ENCODE results near the gene NTSR2. TPM values are rescaled to one million over a fixed set of nuclear protein-coding genes. Genes with fewer than 3 reads are reported as not detected.

NTSR2 gene
- total RNA-seq, 2 experiments from 2014 or later, result not detected

DNA sequence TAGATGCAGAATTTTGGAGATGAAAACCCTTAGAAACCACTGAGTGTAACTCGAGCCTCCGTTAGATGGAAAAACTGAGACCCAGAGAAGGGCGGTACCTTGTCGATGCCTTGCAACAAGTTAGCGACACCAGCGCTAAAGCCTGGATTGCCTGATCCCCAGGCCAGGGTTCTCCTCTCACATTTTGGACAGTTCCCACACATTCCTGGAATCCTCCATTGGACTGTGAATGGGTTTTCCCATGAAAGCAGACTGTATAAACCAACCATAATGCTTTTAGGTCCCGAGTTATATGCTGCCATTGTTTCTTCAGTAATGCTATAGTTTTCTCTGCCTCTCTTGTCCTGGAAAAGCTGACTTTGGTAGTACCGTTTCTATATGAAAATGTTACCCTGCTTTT, 39.3 kb upstream of the NTSR2 start:
- H3K36me3 Mint-ChIP-seq, result no peaks in the 10 kb centered on the region
- H3K4me3 Mint-ChIP-seq, result no peak overlapping the region
- DNase-seq, result no peak
- H3K27ac Mint-ChIP-seq, result no peak overlapping the region
- peaks cover 4% of the 10 kb centered on the region for H3K4me1 Mint-ChIP-seq
- no peak for ATAC-seq (ENCODE audit: low read depth)
- POLR2A ChIA-PET, result no interaction called here
- H3K9me3 Mint-ChIP-seq, result peaks cover 4% of the 10 kb centered on the region
- peaks cover 12% of the 10 kb centered on the region for H3K27me3 Mint-ChIP-seq

DNA sequence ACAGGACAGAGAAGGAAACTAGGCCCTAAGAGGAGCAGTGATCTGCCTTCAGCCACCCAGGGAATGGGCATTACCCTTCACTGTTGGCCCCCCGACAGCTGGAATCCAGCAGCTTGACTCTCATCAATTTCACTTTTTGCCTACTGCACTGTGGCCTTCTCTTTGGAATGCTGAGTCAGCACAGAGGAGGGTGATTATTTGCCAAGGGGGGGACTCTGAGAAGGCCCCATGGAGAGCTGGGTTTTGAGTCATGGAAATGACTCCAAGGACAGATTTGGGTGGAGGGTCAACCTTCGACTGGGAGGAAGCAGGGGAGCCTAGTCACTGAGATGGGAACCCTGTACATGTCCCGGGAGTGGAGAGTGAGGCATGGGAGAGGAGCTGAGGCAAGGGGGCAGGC, 38.1 kb upstream of the NTSR2 start:
- no peak for ATAC-seq (ENCODE audit: low read depth)
- H3K9me3 Mint-ChIP-seq, result peaks cover 4% of the 10 kb centered on the region
- peaks cover 4% of the 10 kb centered on the region for H3K4me1 Mint-ChIP-seq
- DNase-seq, result no peak
- no peak overlapping the region for H3K27ac Mint-ChIP-seq
- no peak overlapping the region for H3K4me3 Mint-ChIP-seq
- peaks cover 12% of the 10 kb centered on the region for H3K27me3 Mint-ChIP-seq
- H3K36me3 Mint-ChIP-seq, result no peaks in the 10 kb centered on the region
- POLR2A ChIA-PET, result no interaction called here

DNA sequence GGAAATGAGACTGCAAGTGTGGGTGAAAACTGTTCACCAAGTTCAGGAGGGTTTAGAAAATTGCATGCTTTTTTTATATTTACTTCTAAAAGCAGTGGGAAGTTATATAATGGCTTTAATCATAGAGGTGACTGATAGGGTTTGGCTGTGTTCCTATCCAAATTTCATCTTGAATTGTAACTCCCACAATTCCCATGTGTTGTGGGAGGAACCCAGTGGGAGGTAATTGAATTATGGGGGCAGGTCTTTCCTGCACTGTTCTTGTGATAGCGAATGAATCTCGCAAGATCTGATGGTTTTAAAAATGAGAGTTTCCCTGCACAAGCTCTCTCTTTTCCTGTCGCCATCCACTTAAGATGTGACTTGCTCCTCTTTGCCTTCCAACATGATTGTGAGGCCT, 35.7 kb upstream of the NTSR2 start:
- peaks cover 4% of the 10 kb centered on the region for H3K4me1 Mint-ChIP-seq
- H3K27me3 Mint-ChIP-seq, result peaks cover 9% of the 10 kb centered on the region
- DNase-seq (no peak), ATAC-seq (ENCODE audit: low read depth) (no peak)
- H3K4me3 Mint-ChIP-seq, result no peak overlapping the region
- peaks cover 4% of the 10 kb centered on the region for H3K9me3 Mint-ChIP-seq
- POLR2A ChIA-PET, result no interaction called here
- no peaks in the 10 kb centered on the region for H3K36me3 Mint-ChIP-seq
- H3K27ac Mint-ChIP-seq, result no peak overlapping the region

DNA sequence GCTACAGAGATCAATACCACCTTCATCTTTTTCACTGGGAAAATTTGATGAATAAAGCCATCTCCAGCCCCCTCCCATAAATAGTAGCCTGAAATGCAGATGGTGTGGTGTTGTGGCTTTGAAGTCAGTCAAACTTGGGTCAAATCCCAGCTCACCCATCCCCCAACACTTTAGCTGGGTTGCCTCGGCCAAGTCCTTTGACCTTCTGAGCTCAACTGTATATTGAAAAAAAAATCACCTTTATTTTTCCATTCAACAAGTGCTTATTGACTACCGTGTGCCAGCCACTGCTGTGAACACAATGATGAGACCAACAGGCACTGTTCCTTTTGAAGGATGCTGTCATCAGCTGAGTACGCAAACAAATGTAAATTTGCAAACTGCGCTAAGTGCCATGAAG, 35.1 kb upstream of the NTSR2 start:
- no peaks in the 10 kb centered on the region for H3K36me3 Mint-ChIP-seq
- peaks cover 9% of the 10 kb centered on the region for H3K27me3 Mint-ChIP-seq
- H3K9me3 Mint-ChIP-seq, result peaks cover 4% of the 10 kb centered on the region
- no peak overlapping the region for H3K27ac Mint-ChIP-seq
- ATAC-seq (ENCODE audit: low read depth), result no peak
- POLR2A ChIA-PET, result no interaction called here
- no peak overlapping the region for H3K4me3 Mint-ChIP-seq
- no peak for DNase-seq
- peaks cover 4% of the 10 kb centered on the region for H3K4me1 Mint-ChIP-seq

DNA sequence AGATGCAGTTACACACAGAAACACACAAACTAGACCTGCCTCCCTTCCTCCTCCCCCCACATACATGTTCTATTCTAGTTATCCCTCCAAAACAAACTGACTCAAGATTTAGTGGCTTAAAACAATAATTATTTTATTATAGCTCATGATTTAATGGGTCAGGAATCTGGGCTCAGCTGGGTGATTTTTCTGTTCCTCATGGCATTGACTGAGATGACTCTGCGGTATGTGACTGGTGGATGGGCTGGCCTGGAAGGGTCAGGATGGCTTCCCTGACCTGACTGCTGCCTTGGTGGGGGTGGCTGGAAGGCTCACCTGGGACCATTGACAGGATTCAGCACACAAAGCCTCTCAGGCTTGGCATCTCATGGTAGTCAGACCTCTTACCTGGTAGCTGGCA, 33.7 kb upstream of the NTSR2 start:
- Mint-ChIP-seq H3K4me1 (peaks cover 4% of the 10 kb centered on the region), H3K36me3 (no peaks in the 10 kb centered on the region), H3K27me3 (peaks cover 12% of the 10 kb centered on the region), H3K9me3 (peaks cover 4% of the 10 kb centered on the region), H3K4me3 (no peak overlapping the region), H3K27ac (no peak overlapping the region)
- ATAC-seq (ENCODE audit: low read depth) (no peak), DNase-seq (no peak)
- POLR2A ChIA-PET, result no interaction called here

DNA sequence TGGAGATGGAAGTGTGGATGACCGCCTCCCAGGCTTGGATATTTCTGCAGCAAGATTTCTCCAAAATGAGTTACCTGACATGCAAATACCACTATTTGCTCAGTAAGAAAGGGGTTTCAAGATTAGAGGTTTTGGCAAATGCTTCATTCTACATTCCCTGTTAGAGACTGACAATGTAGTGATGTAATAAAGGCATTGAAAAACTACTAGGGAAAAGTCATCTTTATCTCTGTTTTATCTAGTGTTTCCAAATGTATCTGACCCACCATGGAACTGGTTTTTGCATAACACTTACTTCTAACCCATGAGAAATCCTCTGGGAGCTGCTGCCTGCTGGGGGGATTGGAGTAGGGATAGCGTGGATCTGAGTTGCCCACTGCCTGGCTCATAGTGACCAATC, 33.0 kb upstream of the NTSR2 start:
- POLR2A ChIA-PET, result no interaction called here
- H3K4me3 Mint-ChIP-seq, result no peak overlapping the region

DNA sequence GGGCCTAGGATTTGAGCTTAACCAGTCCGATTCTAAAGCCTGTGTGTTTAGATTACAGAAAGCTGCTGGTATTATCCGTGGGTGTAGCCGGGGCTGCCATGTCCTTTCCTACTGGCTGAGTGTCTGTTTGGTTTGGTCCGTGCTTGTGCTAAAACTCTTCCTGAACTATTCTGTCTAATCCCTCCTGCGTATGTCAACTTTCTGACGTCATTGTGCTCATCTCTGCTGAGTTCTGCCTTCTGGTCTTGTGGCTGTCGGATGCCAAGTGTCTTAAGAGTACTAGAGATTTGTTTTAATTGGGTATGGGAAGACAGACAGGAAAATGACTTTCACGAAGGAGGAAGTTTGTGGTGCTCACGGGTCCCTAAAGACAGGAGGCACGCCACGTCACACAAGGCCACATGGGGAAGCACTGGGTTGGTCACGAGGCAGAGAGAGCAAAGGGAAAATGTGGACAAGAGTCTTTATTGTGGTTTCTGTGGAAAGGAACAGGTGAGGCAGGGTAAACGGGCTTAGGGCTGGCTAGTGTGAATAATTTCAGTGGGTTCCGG, 31.8 kb upstream of the NTSR2 start:
- ATAC-seq (ENCODE audit: low read depth), result peak; percentile 27
- no peaks in the 10 kb centered on the region for H3K36me3 Mint-ChIP-seq

More for the DNA sequence above, 33.0 kb upstream of the NTSR2 start:
- no peak overlapping the region for H3K27ac Mint-ChIP-seq
- H3K4me1 Mint-ChIP-seq, result peaks cover 4% of the 10 kb centered on the region
- peaks cover 4% of the 10 kb centered on the region for H3K9me3 Mint-ChIP-seq
- no peak for ATAC-seq (ENCODE audit: low read depth)
- no peak for DNase-seq
- H3K27me3 Mint-ChIP-seq, result peaks cover 12% of the 10 kb centered on the region
- H3K36me3 Mint-ChIP-seq, result no peaks in the 10 kb centered on the region

DNA sequence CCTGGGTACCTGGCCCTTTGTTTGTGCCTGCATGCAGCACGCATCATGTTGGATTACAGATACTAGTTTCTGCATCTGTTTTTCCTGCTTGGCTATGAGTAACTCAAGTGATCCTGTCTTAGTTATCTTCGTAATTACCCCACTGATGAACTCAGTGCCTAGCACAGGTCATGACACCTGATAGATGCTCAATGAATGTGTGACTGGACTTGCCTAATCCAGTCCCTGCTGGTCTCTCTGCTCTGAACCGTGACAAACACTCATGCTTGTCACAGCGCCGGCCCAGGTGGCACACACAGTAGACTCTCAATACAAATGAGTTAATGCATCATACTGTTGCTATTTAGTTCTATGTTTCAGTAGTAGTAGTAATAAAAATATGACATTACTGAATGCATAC, 31.2 kb upstream of the NTSR2 start:
- DNase-seq, result no peak
- Mint-ChIP-seq H3K4me3 (no peak overlapping the region), H3K9me3 (peaks cover 2% of the 10 kb centered on the region), H3K27ac (no peak overlapping the region), H3K4me1 (peaks cover 4% of the 10 kb centered on the region), H3K36me3 (no peaks in the 10 kb centered on the region), H3K27me3 (peaks cover 9% of the 10 kb centered on the region)
- POLR2A ChIA-PET, result no interaction called here
- no peak for ATAC-seq (ENCODE audit: low read depth)

More for the DNA sequence above, 31.8 kb upstream of the NTSR2 start:
- Mint-ChIP-seq H3K4me1 (peaks cover 4% of the 10 kb centered on the region), H3K27me3 (peaks cover 9% of the 10 kb centered on the region), H3K27ac (no peak overlapping the region), H3K9me3 (peaks cover 4% of the 10 kb centered on the region), H3K4me3 (no peak overlapping the region)
- POLR2A ChIA-PET, result no interaction called here
- no peak for DNase-seq

DNA sequence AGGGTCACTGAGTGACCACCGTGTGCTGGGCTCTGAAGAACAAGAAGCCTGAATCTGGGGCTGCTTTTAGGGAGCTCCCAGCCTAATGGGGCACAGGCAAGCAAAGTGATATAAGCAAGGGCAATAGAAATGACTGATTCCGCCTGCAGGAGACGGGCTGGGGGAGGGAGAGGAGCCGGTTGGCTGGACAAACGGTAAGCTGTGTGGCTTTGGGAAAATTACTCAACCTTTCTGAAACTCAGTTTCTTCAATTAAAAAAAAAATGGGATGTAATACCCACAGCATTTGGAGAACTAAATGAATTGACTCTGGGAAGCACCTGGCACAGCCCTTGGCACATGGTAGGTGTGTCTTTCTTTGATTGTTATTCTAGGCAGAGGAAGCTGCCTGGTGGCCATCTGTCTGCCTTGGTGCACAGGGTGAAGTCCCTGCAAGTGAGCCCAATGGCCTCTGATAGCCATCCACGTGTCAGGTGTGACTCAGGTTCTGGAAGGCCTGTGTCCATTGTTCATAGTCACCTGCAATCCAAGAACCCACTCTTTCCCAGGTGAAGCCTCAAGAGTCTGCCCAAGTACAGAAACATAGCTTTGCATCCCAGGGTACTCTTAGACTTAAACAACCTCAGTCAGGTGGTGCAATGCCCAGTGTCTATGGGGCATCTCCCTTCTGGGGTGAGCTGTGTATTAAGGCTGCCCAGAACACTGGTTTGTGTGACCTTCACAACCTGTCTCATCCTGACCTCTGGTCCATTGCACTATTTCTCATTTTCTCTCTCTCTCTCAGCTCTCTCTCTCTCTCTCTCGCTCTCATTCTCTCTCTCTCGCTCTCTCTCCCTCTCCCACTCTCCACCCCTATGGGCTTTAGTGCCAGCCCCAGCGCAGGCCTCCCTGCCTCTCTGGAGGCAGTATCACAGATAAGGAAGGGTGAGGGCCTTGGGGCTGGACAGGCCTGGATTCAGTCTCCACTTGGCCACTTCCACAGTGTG, 30.0 kb upstream of the NTSR2 start:
- peaks cover 9% of the 10 kb centered on the region for H3K27me3 Mint-ChIP-seq
- ATAC-seq (ENCODE audit: low read depth), result no peak
- POLR2A ChIA-PET, result no interaction called here

DNA sequence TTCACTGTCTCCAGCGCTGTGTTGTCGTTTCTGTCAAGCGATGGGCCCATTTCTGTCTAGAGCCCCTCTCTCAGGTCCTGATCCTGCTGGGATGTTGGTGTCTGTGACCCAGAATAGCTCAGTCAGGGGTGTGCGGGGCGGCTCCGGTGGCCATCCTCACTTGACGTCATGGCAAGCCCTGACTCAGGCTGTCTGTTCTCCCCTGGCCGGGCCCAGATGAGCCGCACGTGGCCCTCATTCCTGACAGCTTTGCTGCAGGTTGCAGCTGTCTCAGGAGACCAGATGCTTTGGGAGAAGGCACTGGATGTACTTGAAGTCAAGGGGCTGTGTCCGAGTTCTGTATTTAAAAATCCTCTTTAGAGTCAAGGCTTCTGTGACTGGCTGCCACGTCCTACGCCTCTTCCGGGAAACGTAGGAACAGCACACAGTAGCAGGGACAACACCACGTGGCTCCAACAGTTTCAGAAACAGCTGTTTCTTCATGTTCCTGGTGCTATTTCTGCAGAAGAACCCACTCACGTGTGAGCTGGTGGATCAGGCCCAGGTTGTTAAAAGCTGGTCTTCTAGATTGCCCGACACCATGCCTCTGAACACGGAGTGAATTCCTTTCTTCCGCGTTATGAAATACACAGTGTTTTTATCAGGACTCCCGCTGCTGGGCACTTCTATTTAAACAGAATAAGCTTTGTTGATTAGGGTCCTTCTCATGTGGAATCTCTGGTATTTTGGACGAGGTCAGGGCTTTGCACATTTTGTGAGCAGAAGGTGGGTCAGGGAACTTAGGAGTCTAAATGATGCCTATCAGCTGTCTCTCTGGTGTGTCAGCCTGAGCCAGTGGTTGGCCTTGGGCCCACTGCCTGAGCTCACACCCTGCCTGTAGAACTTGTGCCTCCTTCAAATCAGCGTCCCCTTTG, 28.3 kb upstream of the NTSR2 start:
- H3K27ac Mint-ChIP-seq, result no peak overlapping the region
- POLR2A ChIA-PET, result no interaction called here
- DNase-seq (no peak), ATAC-seq (ENCODE audit: low read depth) (no peak)
- no peaks in the 10 kb centered on the region for H3K9me3 Mint-ChIP-seq
- no peak overlapping the region for H3K4me3 Mint-ChIP-seq
- H3K36me3 Mint-ChIP-seq, result no peaks in the 10 kb centered on the region
- peaks cover 9% of the 10 kb centered on the region for H3K27me3 Mint-ChIP-seq
- H3K4me1 Mint-ChIP-seq, result no peaks in the 10 kb centered on the region

More for the DNA sequence above, 30.0 kb upstream of the NTSR2 start:
- no peak for DNase-seq
- Mint-ChIP-seq H3K4me3 (no peak overlapping the region), H3K9me3 (no peaks in the 10 kb centered on the region), H3K36me3 (no peaks in the 10 kb centered on the region), H3K4me1 (no peaks in the 10 kb centered on the region), H3K27ac (no peak overlapping the region)

DNA sequence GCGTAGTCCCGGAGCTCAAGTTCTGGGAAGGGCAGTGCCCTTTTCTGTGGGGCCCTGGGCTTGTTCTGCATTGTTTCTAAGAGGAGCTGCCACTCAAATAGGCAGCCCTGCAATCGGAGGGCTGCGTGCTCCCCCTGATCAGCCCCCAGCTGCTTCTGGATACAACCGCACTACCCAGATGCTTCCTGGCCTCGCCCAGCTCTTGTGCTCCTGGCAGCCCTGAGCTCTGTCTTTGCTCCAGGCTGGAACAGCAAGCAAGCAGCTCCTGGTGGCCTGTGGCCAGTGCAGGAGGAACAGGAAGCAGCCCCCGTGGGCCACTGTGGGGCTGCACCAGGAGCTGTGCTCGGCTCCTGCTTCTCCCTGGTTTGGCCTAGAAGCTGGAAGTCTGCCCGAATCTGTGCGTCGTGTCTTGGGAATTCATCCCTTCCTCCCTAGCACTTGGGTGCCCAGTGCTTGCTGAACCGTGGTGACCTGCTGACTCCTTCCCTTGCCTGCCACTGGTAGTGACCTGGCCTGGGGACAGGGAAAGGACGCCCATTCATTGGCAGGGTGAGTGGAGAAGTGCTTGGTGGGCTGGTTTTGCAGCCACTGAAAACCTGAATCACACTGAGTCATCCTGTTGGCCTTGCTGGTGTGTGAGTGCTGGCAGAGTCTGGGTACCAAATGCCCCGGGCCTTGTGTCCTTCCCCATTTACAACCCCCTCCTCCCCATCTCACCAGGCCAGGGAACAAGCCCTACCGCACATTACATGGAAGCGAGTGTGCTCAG, 27.3 kb upstream of the NTSR2 start:
- DNase-seq (no peak), ATAC-seq (ENCODE audit: low read depth) (no peak)
- Mint-ChIP-seq H3K36me3 (no peaks in the 10 kb centered on the region), H3K27ac (no peak overlapping the region), H3K4me3 (no peak overlapping the region), H3K9me3 (no peaks in the 10 kb centered on the region), H3K27me3 (peaks cover 9% of the 10 kb centered on the region), H3K4me1 (peaks cover 3% of the 10 kb centered on the region)
- POLR2A ChIA-PET, result no interaction called here

DNA sequence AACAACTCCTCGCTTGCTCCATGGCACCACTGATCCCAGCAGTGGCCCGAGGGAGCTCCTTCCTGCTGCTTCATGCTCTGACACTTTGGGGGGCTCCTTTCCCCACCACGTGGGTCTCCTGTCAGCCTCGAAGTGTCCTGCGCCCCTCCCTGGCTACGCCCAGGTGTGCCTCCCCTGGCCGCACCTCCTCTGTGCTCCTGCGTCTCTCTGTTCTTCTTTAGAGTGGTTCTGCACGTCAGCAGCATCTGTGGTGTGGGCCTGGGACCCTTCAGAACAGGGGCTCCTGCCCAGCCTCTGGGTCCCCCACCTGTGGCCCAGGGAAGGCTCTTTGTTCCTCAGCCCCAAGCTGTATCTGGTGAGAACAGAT, 26.7 kb upstream of the NTSR2 start:
- Mint-ChIP-seq H3K9me3 (no peaks in the 10 kb centered on the region), H3K4me3 (no peak overlapping the region), H3K36me3 (no peaks in the 10 kb centered on the region), H3K27ac (no peak overlapping the region), H3K27me3 (peaks cover 9% of the 10 kb centered on the region), H3K4me1 (peaks cover 3% of the 10 kb centered on the region)
- POLR2A ChIA-PET, result interaction anchor here (1.4 kb wide), 1 partner anchor 49 kb away, joined by 6 read pairs; the partner anchor contains the start of gene LPIN1
- DNase-seq (no peak), ATAC-seq (ENCODE audit: low read depth) (no peak)

DNA sequence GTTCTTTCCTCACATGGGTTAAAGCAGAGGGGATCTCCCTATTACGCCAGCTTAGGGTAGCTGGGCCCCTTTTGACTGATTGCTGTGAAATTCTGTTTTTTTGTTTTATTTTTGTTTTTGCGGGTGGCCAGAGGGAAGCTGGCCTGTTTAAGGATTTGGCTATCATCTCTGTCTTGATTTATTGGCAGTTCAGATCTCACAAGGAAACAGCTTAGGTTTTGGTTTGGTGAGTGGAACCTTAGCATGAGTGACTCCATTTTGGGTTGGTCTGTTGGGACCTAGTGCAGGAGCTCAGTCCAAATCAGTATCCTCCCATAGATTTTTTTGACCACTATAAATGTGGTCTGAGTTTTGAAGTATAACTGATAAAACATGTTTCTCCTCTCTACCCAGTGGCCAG, 25.6 kb upstream of the NTSR2 start:
- Mint-ChIP-seq H3K27ac (no peak overlapping the region), H3K4me3 (no peak overlapping the region), H3K36me3 (no peaks in the 10 kb centered on the region), H3K27me3 (peaks cover 9% of the 10 kb centered on the region), H3K4me1 (peaks cover 3% of the 10 kb centered on the region), H3K9me3 (no peaks in the 10 kb centered on the region)
- no peak for ATAC-seq (ENCODE audit: low read depth)
- DNase-seq, result no peak
- POLR2A ChIA-PET, result interaction anchor here (1.4 kb wide), 1 partner anchor 50 kb away, joined by 6 read pairs; the partner anchor contains the start of gene LPIN1
